ENCODE results near the gene EFCAB6. TPM values are rescaled to one million over a fixed set of nuclear protein-coding genes. Genes with fewer than 3 reads are reported as not detected.

The EFCAB6 gene
- total RNA-seq, 1 donor, result 0.86 TPM

GRCh38 chr22:43484227-43484626, 327.9 kb downstream of the EFCAB6 start:
- no peak for TF ChIP-seq CTCF (IDR thresholded peaks at IDR 0.05; ENCODE audit: insufficient read depth, low read depth, low read length)

DNA sequence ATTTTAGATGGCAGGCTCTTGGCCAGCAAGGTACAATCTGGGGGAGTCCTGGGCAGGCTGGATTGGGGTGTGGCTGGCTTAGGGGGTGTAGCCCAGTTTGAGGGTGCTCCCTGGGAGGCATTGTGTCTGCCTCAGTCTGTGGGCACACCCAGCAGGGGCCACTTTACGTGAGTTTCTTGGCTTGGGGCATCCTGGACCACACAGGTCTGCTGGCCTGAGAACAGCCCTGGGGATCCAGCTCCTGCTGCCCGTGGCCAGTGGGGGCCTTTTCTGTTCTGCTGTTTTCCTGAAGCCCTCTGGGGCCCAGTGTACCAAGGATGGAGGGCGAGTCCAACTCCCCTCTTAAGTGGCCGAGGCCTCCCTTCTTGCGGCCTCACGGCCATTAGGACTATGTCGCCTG, 328.4 kb downstream of the EFCAB6 start:
- H3K4me3 ChIP-seq (ENCODE audit: low read depth, low read length), result no peak overlapping the region
- DNase-seq (ENCODE audit: low read depth), result no peak
- TF ChIP-seq CTCF (IDR thresholded peaks at IDR 0.05; ENCODE audit: insufficient read depth, low read depth, low read length), result no peak

More at GRCh38 chr22:43484227-43484626, 327.9 kb downstream of the EFCAB6 start:
- DNase-seq (ENCODE audit: low read depth), result no peak
- no peak overlapping the region for H3K4me3 ChIP-seq (ENCODE audit: low read depth, low read length)

- H3K4me3 ChIP-seq (ENCODE audit: low read depth, low read length), result no peak overlapping the region
- no peak for DNase-seq (ENCODE audit: low read depth)
- no peak for TF ChIP-seq CTCF (IDR thresholded peaks at IDR 0.05; ENCODE audit: insufficient read depth, low read depth, low read length)
These were observed 328.8 kb downstream of the EFCAB6 start for GRCh38 chr22:43483266-43483665.

- no peak for DNase-seq (ENCODE audit: low read depth)
- no peak for TF ChIP-seq CTCF (IDR thresholded peaks at IDR 0.05; ENCODE audit: insufficient read depth, low read depth, low read length)
- H3K4me3 ChIP-seq (ENCODE audit: low read depth, low read length), result no peak overlapping the region
These were observed 329.8 kb downstream of the EFCAB6 start for GRCh38 chr22:43482318-43482625.

- no peak overlapping the region for H3K4me3 ChIP-seq (ENCODE audit: low read depth, low read length)
- no peak for DNase-seq (ENCODE audit: low read depth)
- no peak for TF ChIP-seq CTCF (IDR thresholded peaks at IDR 0.05; ENCODE audit: insufficient read depth, low read depth, low read length)
These were observed 330.4 kb downstream of the EFCAB6 start for GRCh38 chr22:43481568-43482317.

- TF ChIP-seq CTCF (IDR thresholded peaks at IDR 0.05; ENCODE audit: insufficient read depth, low read depth, low read length), result no peak
- DNase-seq (ENCODE audit: low read depth), result no peak
- no peak overlapping the region for H3K4me3 ChIP-seq (ENCODE audit: low read depth, low read length)
These were observed 332.1 kb downstream of the EFCAB6 start for GRCh38 chr22:43479962-43480361.

All from fibroblast of villous mesenchyme (primary cell).